ENCODE results near the gene ZFHX2.

ZFHX2 gene

GRCh38 chr14:23561873-23562821, 10.6 kb upstream of the ZFHX2 start:
- in situ Hi-C loops (cut with MboI; ENCODE audit: low sequenced_read_pairs), result no loop called here

DNA sequence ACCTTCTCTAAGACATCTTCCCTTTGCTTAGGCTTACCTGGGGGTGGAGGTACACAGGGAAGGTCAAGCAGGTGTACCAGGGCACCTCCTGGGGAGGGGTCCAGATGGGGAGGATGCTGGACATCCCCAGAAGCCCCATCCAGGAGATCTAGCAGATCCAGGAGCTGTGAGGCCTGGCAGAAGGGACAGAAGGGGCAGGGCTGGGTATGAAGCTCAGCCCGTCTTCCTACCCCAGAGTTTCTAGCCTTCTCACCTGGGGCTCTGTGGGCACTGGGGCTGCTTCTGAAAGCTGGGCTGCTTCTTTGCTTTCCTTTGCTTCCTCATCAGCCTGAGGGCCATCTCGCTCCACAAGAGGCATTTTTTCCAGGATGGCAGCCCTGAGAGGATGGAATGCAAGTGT, 9.7 kb upstream of the ZFHX2 start:
- in situ Hi-C loops (cut with MboI; ENCODE audit: low sequenced_read_pairs), result no loop called here

DNA sequence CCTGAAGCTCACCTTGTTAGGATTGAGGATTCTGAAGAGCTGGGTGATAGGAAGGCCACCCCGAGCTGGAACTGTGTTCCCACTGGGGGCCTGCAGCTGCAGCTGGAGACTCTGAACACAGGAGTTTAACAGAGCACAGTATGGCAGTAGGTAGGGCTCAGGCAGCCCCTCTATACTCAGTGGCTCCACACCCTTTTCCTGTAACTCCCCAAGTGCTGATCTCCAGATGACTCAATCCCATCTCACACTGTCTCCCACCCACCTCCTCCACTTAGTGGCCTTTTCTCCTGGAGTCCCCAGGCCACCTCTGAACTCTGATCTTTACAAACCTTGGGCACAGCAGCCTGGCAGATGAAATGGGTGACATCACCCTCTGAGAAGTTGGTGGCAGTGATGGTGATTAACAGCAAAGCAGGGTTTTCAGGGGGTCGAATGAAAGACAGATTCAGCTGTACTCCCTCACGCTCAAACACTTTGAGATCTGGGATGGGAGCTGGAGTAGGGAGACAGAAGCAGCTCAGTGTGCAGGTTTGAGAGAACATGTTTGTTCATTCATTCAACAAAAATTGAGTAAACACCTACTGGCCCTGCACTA, 8.5 kb upstream of the ZFHX2 start:
- in situ Hi-C loops (cut with MboI; ENCODE audit: low sequenced_read_pairs), result loop anchor here (5.0 kb wide), 1 partner anchor 73 kb away; no protein-coding TSS in a partner anchor

- in situ Hi-C loops (cut with MboI; ENCODE audit: low sequenced_read_pairs), result loop anchor here (5.0 kb wide), 1 partner anchor 72 kb away; no protein-coding TSS in a partner anchor
Observed at GRCh38 chr14:23559010-23559925, 7.7 kb upstream of the ZFHX2 start.

GRCh38 chr14:23558346-23559009, 6.9 kb upstream of the ZFHX2 start:
- in situ Hi-C loops (cut with MboI; ENCODE audit: low sequenced_read_pairs), result loop anchor here (5.0 kb wide), 1 partner anchor 71 kb away; no protein-coding TSS in a partner anchor

- in situ Hi-C loops (cut with MboI; ENCODE audit: low sequenced_read_pairs), result loop anchor here (5.0 kb wide), 1 partner anchor 71 kb away; no protein-coding TSS in a partner anchor
Observed at GRCh38 chr14:23557946-23558345, 6.4 kb upstream of the ZFHX2 start.

GRCh38 chr14:23557521-23557920, 6.0 kb upstream of the ZFHX2 start:
- in situ Hi-C loops (cut with MboI; ENCODE audit: low sequenced_read_pairs), result loop anchor here (5.0 kb wide), 1 partner anchor 70 kb away; no protein-coding TSS in a partner anchor

- in situ Hi-C loops (cut with MboI; ENCODE audit: low sequenced_read_pairs), result loop anchor here (5.0 kb wide), 1 partner anchor 70 kb away; no protein-coding TSS in a partner anchor
Observed at GRCh38 chr14:23556700-23557440, 5.3 kb upstream of the ZFHX2 start.

- in situ Hi-C loops (cut with MboI; ENCODE audit: low sequenced_read_pairs), result loop anchor here (5.0 kb wide), 1 partner anchor 69 kb away; no protein-coding TSS in a partner anchor
Observed at GRCh38 chr14:23555882-23556699, 4.5 kb upstream of the ZFHX2 start, which contains the start of gene THTPA. Gene THTPA, plus strand, starts transcription at chr14:23556271. Its CDS starts 487 bp downstream, at chr14:23556758.

DNA sequence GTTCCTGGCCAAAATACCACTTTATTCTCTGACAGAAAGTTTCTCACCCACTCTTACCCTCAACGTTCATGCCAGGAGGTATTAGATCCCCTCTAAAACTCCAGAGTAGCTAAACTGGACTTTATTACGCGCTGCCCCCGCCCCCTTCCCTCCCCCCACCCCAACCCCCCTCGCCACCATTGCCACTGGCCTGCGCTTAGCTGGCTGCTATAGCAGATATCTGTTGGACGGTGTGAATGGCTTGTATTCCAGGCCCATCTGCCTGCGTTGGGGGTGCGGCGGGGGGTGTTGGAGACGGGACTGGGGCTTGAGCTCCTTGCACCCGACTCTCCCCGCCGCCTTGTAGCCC, 3.9 kb upstream of the ZFHX2 start:
- in situ Hi-C loops (cut with MboI; ENCODE audit: low sequenced_read_pairs), result loop anchor here (5.0 kb wide), 1 partner anchor 68 kb away; no protein-coding TSS in a partner anchor

DNA sequence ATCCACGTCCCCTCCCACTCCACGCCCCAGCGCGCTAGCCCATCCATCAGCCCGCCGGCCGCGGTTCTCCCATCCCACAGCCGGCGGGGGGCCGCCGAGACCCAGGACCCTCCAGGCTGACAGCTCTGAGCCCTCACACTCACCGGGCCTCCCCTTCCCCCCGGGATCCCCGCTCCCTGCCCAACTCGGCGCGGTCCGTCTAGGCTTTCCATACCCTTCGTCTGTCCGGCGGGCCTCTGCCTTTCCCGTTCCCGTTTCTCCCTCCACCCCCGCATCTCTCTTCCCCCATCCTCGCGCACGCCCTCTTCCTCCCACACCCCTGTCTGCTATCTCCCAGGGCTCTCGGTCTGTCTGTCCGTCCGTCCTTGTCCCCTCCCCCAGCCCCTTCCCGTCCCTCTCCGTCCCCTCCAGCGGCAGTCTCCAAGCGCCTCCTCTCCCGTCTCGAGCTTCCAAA, 726 bp downstream of the ZFHX2 start:
- in situ Hi-C loops (cut with MboI; ENCODE audit: low sequenced_read_pairs), result no loop called here

DNA sequence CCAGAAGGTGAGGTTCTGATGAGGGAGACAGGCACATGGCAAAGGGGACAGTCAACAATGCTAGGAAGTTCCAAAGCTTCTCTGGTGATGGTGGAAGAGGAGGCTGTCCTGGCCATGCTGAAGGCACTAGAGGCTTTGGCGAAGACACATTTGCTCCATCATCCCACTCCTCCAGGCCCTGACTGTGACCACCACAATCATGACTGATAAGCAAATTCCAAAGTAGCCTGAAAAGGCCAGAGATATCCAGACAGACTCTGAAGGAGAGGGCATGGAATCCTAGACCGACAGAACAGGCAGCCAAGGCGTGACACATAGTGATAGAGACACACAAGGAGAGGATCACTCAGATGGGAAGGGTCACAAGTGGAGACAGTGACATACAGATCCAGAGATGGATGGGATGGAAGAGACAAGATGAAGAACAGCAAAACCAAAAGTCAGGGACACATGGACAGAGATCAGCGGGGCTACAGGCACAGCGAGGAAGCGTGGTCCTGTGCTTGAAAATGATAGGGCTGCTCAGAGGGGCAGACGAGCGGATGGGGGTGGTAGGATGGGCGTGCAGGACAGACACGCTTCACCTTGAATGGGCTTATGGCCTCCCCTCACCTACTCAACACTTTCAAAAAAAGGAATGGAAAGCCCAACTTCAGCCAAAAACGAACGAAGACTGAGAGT, 1.3 kb downstream of the ZFHX2 start:
- in situ Hi-C loops (cut with MboI; ENCODE audit: low sequenced_read_pairs), result no loop called here

- in situ Hi-C loops (cut with MboI; ENCODE audit: low sequenced_read_pairs), result no loop called here
Observed at GRCh38 chr14:23548351-23549318, 2.9 kb downstream of the ZFHX2 start.

DNA sequence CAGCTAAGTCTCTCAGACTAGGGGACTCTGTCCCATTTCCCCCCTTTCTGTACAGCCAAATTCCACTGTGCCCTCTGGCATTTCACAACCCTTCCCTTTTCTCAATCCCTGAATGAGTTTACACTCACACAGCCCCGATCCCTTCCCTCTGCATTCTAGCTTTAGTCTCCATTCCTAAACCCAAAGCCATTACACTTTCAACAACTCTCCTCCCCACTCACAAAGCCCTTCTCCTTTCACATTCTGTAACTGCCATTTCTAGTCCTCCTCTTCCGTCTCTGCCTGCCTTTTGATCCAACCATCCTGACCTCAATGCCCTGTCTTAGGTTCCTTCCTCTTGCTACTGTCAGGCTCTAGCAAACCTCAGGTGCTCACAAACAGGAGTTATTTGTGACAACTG, 3.6 kb downstream of the ZFHX2 start:
- in situ Hi-C loops (cut with MboI; ENCODE audit: low sequenced_read_pairs), result no loop called here

GRCh38 chr14:23546450-23547035, 5.0 kb downstream of the ZFHX2 start:
- in situ Hi-C loops (cut with MboI; ENCODE audit: low sequenced_read_pairs), result no loop called here

DNA sequence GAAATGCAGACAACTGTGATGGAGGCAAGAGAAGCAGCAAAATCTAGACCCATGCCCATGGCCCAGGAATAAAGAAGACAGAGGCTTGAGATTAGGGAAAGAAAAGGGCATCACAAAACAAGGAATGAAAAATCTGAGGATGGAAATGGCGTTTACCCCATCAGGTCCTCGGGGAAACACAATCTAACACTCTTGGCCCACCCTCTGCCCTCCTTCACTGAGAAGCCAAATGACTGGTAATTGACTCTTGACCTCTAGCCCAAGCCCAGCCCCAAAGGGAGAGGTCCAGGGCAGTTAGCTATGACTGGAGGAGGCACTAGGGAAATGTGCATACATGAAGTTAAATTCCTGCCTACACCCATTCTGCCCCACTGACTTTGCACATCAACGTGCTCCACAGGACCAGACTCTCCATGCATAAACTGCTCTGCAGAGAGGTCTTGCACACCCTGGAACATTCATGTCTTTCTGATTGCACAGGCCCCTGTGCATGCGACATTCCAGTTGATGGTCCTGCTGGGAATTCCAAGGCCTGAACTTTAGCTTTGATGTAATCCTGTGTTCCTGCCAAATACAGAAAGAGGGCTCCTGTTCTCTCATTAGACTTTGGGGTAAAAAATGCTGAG, 5.7 kb downstream of the ZFHX2 start:
- in situ Hi-C loops (cut with MboI; ENCODE audit: low sequenced_read_pairs), result no loop called here
